GM12873 (cell line): ENCODE results near the gene MRPL20.

ENCODE experiments used
- CTCF ChIP-seq: IDR thresholded peaks from 2 replicates; pipeline ENCODE4 v1.5.1; 2012; ENCODE audit warnings: low read depth, mild to moderate bottlenecking, moderate library complexity, low read length, control low read depth; ENCODE audit not compliant: insufficient read depth; ENCODE audit errors: missing control alignments

Gene MRPL20

GRCh38 chr1:1436630-1437032 lies 29.5 kb upstream of the MRPL20 start:
- no peak for TF ChIP-seq CTCF

DNA sequence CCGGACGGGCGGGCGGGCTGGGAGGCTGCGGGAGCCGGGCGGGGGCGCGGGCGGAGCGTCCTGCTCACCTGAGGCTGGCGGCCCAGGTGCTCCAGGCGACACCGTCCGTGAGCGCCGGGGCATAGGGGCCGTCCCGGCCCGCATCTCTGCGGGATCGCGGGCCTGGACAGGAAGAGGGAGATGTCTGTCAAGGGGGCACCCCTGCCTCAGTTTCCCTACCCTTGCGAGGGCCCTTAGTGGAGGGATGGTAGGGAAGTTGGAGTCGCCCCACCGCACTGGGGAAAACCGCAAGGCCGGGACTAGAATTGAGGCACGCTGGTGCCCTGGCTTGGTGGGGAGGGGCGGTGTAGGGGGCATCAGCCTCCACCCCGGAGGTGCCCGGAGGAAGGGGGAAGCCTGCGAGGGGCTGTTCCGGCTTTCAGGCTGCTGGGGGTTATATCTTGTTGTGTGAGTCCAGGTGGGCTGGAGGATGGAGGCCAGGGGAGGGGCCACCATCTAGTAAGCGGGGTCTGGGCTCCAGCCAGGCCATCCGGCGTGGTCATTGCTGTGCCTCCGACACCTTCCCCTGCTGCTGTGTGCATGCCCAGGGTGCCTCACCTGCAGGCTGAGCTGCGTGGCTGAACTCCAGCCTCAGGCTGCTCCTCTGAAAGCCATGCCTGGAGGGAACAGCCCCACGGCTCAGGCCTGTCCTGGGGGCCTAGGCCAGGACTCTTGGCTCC lies 29.0 kb upstream of the MRPL20 start:
- no peak for TF ChIP-seq CTCF

DNA sequence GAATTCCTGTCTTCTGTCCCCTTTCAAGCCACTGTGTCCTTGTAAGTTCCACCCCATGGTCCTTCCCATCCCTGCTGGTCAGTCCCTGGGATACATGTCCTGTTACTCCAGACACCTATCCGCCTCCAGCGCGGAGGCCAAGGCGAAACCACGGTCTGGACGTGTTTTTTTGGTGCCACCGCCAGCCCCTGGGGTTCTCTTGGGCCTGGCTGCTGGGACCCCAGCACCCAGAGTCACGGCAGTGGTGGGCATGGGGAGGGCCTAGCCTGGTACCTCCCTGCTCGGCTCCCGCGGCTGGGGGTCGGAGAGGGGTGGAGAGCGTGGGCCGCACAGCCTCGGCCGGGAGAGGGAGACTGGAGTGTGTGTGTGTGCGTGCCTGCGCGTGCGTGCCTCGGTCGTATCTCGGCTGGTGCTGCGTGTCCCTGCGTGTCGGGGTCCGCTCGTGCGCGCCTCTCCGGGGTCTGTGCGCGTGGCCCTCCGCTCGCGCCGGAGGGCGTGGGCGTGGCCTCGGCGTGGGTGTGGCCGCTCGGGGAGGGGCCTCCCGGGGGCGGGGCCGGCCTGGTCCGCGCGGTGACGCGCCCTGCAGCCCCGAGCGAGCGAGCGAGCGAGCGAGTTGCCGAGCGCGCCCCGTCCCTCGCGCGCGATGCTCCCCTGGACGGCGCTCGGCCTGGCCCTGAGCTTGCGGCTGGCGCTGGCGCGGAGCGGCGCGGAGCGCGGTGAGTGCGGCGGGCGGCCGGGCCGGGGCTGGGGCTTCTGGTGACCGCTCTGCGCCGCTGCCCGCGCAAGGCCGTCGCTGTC lies 28.2 kb upstream of the MRPL20 start, which contains the start of gene VWA1:
Gene VWA1 (plus strand): TSS at position 585 of the 798 bp plus-strand sequence. CDS start 59 bp downstream, at position 644.
- no peak for TF ChIP-seq CTCF

- no peak for TF ChIP-seq CTCF
These were observed 27.7 kb upstream of the MRPL20 start for GRCh38 chr1:1434824-1435105.

DNA sequence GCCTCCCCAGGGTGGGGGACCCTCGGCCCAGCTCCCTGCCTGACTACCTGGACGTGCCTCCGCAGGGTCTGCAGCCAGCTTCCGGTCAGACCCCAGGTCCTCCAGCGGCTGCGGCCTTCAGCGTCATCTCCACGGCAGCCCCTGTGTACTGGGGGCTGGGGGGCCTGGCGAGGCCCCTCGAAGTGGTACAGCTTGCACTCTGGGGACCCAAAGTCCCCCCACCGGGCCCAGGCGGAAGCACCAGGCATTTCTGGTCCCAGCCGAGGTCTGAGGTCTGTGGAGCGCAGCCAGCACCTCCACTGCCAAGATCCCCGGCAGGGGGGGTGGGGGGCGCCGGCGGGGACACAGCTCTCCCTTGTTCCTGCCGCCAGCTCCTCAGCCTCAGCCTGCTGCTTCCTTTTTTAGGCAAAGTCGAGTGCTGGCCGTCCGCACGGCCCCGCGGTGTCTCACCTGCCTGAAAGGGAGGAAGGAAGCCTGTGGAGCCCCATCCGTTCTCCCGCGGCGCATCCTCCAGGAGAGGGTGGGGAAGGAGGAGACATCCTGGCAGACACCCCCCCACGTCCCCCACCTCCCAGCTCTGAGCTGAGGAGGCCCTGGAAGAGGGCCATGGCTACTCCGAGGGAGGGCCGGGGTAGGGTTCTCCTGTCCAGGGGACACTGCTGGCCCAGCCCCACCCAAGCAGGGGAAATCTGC lies 27.2 kb upstream of the MRPL20 start:
- no peak for TF ChIP-seq CTCF

DNA sequence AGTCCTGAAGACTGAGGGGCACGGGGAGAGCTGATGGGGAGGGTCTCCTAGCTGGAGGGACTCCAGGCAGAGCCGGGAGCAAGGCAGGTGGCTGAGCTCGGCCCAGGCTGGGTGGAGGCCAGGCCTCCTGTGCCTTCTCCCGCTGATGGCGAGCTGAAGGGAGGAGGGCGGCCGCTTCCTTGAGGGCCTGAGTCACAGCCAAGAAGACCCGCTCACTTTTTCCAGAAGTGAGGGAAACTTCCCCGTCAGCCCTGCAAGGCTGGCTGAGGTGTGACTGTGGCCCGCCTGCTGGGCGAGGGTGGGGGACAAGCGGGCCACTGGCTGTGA lies 26.7 kb upstream of the MRPL20 start:
- no peak for TF ChIP-seq CTCF
